Renal pelvis (tissue), 4 donors: ENCODE measurements around the gene DNASE2B. TPM values are rescaled to one million over a fixed set of nuclear protein-coding genes. Genes with fewer than 3 reads are reported as not detected.

Source experiments
- DNase-seq: peaks from one replicate; pipeline ENCODE4 v3.0.0-alpha.2; 2013
- polyA plus RNA-seq, 3 donors: library from polyadenylated mRNA; unstranded; fragments of 120-200 nt; gene quantifications; one replicate each; pipeline ENCODE4 v1.2.1, GENCODE V29; 2013; ENCODE audit not compliant: insufficient read length in 3 of 3

The DNASE2B gene
- polyA plus RNA-seq, 3 donors = 0.09 TPM; not detected in 2

DNA sequence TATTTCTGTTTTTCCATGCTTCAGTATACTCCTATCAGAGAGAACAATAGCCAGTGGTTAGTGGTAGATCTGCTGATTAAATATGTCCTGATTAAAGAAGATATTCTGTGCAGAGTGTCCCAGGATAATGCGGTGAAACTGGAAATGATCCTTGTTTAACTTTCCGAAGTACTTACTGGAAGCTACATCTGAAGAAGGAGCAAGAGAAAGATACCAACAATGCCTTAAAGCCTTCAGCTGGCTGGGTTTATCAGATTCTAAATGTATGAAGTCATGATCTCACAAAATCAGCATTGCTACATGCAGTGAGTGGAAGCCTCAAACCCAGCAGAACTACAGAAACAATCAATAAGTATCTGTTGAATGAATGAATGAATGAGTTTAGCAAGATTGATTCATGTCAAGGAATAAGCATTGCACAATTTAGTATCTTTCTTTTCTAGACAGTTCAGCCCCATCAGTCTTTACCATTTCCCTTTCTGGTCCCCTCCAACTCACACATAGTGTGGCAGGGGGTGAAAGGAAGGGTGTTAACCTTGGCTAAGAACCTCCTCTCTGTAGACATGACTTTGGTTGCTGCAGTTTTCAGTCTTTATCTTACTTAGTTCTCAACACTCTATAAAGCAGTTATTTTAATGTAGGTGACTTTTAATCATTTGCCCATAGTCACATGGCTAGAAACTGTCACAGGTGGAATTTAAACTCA is 24.7 kb upstream of the DNASE2B start:
- no peak for DNase-seq

DNA sequence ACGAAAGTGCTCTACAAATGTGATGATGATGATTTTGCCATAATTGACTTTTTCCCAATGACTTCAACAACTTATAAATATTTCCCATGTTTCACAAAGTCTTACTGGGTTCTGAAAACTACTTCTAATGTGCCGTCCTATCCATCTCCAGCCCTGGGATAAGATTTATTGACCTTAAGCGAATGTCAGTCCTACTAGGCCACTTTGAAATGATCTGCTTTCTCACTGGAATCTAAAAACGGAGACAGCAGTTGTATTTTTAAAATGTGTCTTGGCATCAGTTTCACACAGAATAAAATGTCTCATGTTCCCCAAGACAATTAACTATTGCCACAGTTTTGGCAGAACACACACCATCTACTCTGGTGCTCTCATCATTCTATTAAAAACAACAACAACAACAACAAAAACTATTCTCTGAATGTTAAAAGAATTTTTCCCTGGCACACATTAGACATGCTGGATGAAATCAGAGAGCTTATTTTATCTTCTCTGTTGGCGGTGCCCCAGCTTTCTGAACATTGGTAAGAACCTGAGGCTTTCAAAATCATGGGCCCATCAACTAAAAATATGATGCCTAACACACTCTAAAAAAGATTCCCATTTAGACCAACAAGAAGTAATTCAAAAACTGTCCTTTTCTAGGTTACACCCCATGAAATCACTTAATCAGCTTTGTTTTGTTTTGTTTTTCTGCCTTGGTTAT is 23.1 kb upstream of the DNASE2B start:
- DNase-seq = no peak

- DNase-seq = no peak
Observed at GRCh38 chr1:84376000-84376910, 22.0 kb upstream of the DNASE2B start.

- no peak for DNase-seq
Observed at GRCh38 chr1:84377480-84378095, 20.7 kb upstream of the DNASE2B start.

GRCh38 chr1:84379138-84379916 is 19.0 kb upstream of the DNASE2B start:
- DNase-seq = no peak

DNA sequence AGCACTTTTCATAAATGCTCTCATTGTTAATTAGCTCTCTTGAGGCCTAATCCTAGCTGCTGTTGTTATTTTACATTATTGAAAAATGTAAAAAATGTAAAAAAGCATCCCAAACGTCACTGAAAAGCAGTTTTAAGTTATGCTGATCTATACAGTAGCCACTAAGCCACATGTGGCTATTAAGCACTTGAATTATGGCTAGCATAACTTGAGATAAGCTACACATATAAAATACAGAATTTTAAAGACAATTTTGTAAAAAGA is 18.4 kb upstream of the DNASE2B start:
- no peak for DNase-seq

GRCh38 chr1:84382127-84382526 is 16.2 kb upstream of the DNASE2B start:
- no peak for DNase-seq

DNA sequence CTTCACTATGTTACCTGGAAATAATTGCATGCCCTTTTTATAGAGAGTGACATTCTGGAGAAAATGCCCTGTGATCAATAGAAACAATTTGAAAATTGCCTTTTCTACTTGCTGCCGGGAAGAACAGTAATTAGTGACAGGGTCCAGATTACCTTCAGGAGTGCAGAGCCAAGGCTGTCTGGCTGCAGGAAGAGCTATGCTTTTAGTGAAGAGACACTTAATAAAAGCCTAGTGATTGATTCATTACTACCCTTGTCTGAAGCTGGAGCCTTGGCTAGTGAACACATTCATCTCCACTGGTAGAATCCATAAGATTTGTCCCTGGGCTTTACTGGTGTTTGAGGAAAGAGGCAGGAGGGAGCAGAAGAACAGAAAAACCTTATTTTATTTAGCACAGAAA is 12.9 kb upstream of the DNASE2B start:
- DNase-seq = no peak

- no peak for DNase-seq
Observed at GRCh38 chr1:84386716-84387479, 11.4 kb upstream of the DNASE2B start.

DNA sequence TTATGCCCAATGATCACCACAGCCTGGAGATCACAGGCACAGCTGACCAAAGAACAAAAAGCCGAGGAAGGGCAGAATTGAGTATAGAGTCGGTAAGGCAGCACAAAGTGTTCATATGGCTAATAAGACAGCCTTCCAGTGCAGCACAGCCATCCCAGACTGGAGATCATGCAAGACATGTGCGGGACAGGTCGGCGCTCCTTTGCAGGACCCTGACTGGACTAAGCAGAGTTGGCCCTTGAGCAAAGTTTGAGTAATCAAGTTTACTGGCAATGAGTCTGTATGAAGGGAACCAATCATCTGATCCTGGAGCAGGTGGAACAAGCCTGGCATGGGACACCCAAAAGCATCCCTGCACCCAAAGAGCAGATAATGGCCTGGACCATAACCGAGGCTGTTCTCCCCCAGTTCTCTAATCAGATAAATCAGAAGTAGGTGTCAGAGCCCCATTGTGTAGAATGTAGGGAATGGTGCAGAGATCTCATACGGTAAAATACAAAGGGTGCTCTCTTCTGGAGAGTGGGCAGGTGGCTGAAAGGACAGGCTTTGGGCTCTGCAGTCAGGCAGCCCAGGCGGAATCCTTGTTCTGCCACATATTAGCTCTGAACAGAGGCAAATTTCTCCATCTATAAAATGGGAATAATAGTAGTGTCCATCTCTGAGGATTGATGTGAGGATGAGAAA is 10.7 kb upstream of the DNASE2B start:
- DNase-seq = no peak

DNA sequence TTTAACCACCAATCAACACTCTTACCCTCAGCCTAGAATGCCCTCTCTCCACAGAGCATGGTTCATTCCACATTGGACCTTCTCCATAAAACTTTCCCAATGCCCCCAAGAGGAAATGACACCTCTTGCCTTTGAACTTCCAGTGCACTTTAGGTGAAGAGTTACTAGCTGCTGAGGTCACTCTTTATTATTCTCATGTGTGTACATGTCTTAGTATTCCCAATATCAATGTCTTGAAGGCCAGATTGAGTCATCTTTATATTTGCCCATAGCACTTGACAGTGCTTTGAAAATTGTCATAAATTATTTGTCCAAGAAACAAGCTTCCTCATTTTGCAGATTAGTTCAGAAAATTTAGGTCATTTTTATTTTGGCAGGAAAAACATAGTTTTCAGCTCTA is 8.1 kb upstream of the DNASE2B start:
- DNase-seq = no peak

- no peak for DNase-seq
Observed at GRCh38 chr1:84401156-84401555, 2.9 kb downstream of the DNASE2B start.

DNA sequence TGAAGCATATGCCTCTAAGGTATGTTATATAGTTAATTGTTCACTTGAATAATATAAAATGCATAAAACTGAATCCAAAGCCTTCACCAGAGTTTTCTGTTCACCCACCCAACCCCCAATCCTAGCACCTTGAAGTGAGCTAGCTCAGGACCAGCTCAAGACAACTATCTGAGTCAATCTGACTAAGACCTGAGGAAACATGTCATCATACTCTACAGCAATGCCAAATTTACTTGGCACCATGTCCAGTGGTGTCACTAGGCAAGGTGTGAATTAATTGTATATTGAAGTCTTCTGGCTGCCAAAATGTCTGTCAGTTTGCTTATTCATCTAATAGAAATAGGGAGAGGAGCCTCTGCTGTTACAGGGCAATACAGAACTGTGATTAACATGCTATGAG is 3.8 kb downstream of the DNASE2B start:
- DNase-seq = no peak

GRCh38 chr1:84402501-84402900 is 4.2 kb downstream of the DNASE2B start:
- DNase-seq = no peak

DNA sequence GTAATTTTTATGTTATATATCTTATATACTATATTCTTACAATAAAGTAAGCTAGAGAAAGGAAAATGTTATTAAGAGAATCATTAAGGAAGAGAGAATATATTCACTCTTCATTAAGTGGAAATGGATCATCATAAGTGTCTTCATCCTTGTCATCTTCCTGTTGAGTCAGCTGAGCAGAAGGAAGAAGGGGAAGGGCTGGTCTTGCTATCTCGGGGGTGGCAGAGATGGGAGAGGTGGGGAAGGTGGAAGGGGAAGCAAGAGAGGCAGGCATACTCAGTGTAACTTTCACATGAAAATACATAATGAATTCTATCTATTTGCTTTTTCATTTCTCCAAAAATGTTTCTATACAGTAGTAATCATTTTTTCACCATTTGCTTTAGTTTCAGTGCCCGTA is 5.1 kb downstream of the DNASE2B start:
- DNase-seq = no peak

DNA sequence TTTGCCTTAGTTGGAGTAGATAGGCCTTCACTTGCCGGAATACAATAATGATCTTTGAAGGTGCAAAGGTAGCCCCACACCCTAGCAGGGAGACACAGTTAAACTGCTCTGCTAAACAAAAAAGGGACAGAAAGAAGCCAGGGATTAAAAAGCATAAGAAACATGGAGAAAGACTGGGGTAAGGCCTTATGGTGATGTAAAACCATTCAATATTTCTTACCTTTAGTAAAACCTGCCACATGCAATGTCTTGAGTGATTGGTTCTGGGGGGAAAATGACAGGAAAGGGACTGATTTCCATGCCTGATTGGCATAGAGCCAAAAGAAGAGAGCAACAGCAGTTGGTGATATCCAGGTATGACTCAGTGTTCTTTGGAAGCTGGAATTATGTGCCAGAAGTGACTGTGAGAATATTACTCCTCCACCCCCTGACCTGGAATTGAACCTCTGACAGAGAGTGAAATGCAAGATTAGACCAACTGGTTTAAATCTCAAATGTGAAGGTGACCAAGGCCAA is 8.1 kb downstream of the DNASE2B start:
- DNase-seq = no peak

- no peak for DNase-seq
Observed at GRCh38 chr1:84407524-84407923, 9.2 kb downstream of the DNASE2B start.

- no peak for DNase-seq
Observed at GRCh38 chr1:84407958-84408422, 9.7 kb downstream of the DNASE2B start.

- DNase-seq = no peak
Observed at GRCh38 chr1:84409888-84410287, 11.6 kb downstream of the DNASE2B start.
